ENCODE measurements around the gene TTYH3. TPM values are rescaled to one million over a fixed set of nuclear protein-coding genes. Genes with fewer than 3 reads are reported as not detected.

Gene TTYH3
- total and polyA plus RNA-seq, 3 donors from 2014 or later = 35.6 to 69.9 (median 59.5) TPM

GRCh38 chr7:2684501-2684900, 52.7 kb downstream of the TTYH3 start:
- WGBS, 2 donors = 85 to 95% methylated on average over 9 to 11 of the region's 11 CpGs
- H3K4me1 ChIP-seq = peaks cover 10% of the 10 kb centered on the region
- no peaks in the 10 kb centered on the region for H3K36me3 ChIP-seq (ENCODE audit: low read depth, missing control alignments)
- H3K27me3 ChIP-seq = no peaks in the 10 kb centered on the region
- DNase-seq = no peak
- H3K4me3 ChIP-seq = no peak overlapping the region
- intact Hi-C loops (cut with DNase I; ENCODE audit: low total_unique reads) = no loop called here
- H3K27ac ChIP-seq = no peak overlapping the region
- TF ChIP-seq CTCF (IDR thresholded peaks at IDR 0.05) = no peak
- no peak for TF ChIP-seq POLR2A (IDR thresholded peaks at IDR 0.05)
- H3K9me3 ChIP-seq = no peaks in the 10 kb centered on the region

GRCh38 chr7:2686101-2686500, 54.3 kb downstream of the TTYH3 start:
- WGBS, 2 donors = 94 to 97% methylated on average over 14 of the region's 14 CpGs
- Histone ChIP-seq H3K27me3 (no peaks in the 10 kb centered on the region), H3K36me3 (ENCODE audit: low read depth, missing control alignments) (no peaks in the 10 kb centered on the region), H3K4me3 (no peak overlapping the region), H3K27ac (no peak overlapping the region), H3K4me1 (peaks cover 10% of the 10 kb centered on the region), H3K9me3 (no peaks in the 10 kb centered on the region)
- intact Hi-C loops (cut with DNase I; ENCODE audit: low total_unique reads) = no loop called here
- no peak for TF ChIP-seq POLR2A (IDR thresholded peaks at IDR 0.05)
- no peak for TF ChIP-seq CTCF (IDR thresholded peaks at IDR 0.05)
- no peak for DNase-seq

- 20 to 40% methylated on average over 15 to 17 of the region's 17 CpGs for whole genome bisulfite sequencing, 2 donors
- TF ChIP-seq POLR2A (IDR thresholded peaks at IDR 0.05) = no peak
- intact Hi-C loops (cut with DNase I; ENCODE audit: low total_unique reads) = no loop called here
- Histone ChIP-seq H3K36me3 (ENCODE audit: low read depth, missing control alignments) (no peaks in the 10 kb centered on the region), H3K27ac (no peak overlapping the region), H3K27me3 (no peaks in the 10 kb centered on the region), H3K9me3 (no peaks in the 10 kb centered on the region), H3K4me1 (peaks cover 10% of the 10 kb centered on the region), H3K4me3 (no peak overlapping the region)
- DNase-seq = no peak
These were observed 55.6 kb downstream of the TTYH3 start for GRCh38 chr7:2687338-2687869.

GRCh38 chr7:2687881-2688318, 56.1 kb downstream of the TTYH3 start, which contains the start of gene AMZ1:
Gene AMZ1, plus strand, starts transcription at chr7:2688202. Its CDS starts 12,250 bp downstream, at chr7:2700452.
- H3K36me3 ChIP-seq (ENCODE audit: low read depth, missing control alignments) = no peaks in the 10 kb centered on the region
- H3K9me3 ChIP-seq = no peaks in the 10 kb centered on the region
- intact Hi-C loops (cut with DNase I; ENCODE audit: low total_unique reads) = no loop called here
- 0 to 5% methylated on average over 8 to 16 of the region's 41 CpGs for WGBS, 2 donors
- peaks cover 10% of the 10 kb centered on the region for H3K4me1 ChIP-seq
- TF ChIP-seq POLR2A (IDR thresholded peaks at IDR 0.05) (no peak), CTCF (IDR thresholded peaks at IDR 0.05) (no peak)
- peak within 1 kb of the TSS; percentile 29 to 31 for H3K4me3 ChIP-seq
- H3K27me3 ChIP-seq = no peaks in the 10 kb centered on the region
- no peak within 1 kb of the TSS for H3K27ac ChIP-seq
- no peak for DNase-seq

- H3K9me3 ChIP-seq = no peaks in the 10 kb centered on the region
- intact Hi-C loops (cut with DNase I; ENCODE audit: low total_unique reads) = no loop called here
- TF ChIP-seq CTCF (IDR thresholded peaks at IDR 0.05) = no peak
- TF ChIP-seq POLR2A (IDR thresholded peaks at IDR 0.05) = no peak
- peaks cover 10% of the 10 kb centered on the region for H3K4me1 ChIP-seq
- peak overlapping the region; percentile 29 to 31 for H3K4me3 ChIP-seq
- 6 to 7% methylated on average over 27 to 44 of the region's 62 CpGs for WGBS, 2 donors
- H3K27ac ChIP-seq = no peak overlapping the region
- no peaks in the 10 kb centered on the region for H3K36me3 ChIP-seq (ENCODE audit: low read depth, missing control alignments)
- DNase-seq = no peak
- H3K27me3 ChIP-seq = no peaks in the 10 kb centered on the region
These were observed 56.9 kb downstream of the TTYH3 start for GRCh38 chr7:2688409-2689342.
